Small intestine (tissue), 7 donors: ENCODE data around the gene SMARCD2. TPM values are rescaled to one million over a fixed set of nuclear protein-coding genes. Genes with fewer than 3 reads are reported as not detected.
"Not testable (repeated sequence)": the region's sequence is repeated elsewhere in the genome, so short reads cannot be mapped to it uniquely, and the experiment has no call there.

Experiments used
- DNase-seq, 2 donors: peaks; one replicate each; pipeline versions ENCODE4 v3.0.0 to v3.0.0-alpha.2; 2013
- FAIRE-seq: peaks from 2 replicates; lab custom pipeline; 2012; peaks lifted over from hg19 to GRCh38; lab: Jason Lieb, UNC
- H3K27ac ChIP-seq, 3 donors: one replicate each; pipeline ENCODE4 v1.5.1; 2013; ENCODE audit warnings: low read length in 2 of 3, mild to moderate bottlenecking in 2 of 3, control low read depth in 1 of 3, inconsistent platforms in 1 of 3, low read depth in 1 of 3, moderate library complexity in 1 of 3
- H3K27me3 ChIP-seq, 3 donors: one replicate each; pipeline ENCODE4 v1.6.1; 2013; ENCODE audit warnings: low read length in 3 of 3, inconsistent platforms in 1 of 3; ENCODE audit not compliant: control insufficient read depth in 3 of 3, insufficient read depth in 3 of 3
- H3K36me3 ChIP-seq, 3 donors: one replicate each; pipeline ENCODE4 v1.6.1; 2013; ENCODE audit warnings: low read length in 3 of 3, inconsistent platforms in 1 of 3, low read depth in 1 of 3, mild to moderate bottlenecking in 1 of 3, moderate library complexity in 1 of 3; ENCODE audit not compliant: control insufficient read depth in 3 of 3, insufficient read depth in 2 of 3
- H3K4me1 ChIP-seq, 3 donors: one replicate each; pipeline ENCODE4 v1.6.1; 2013; ENCODE audit warnings: low read length in 2 of 3, inconsistent platforms in 1 of 3, low read depth in 1 of 3, mild to moderate bottlenecking in 1 of 3, moderate library complexity in 1 of 3; ENCODE audit not compliant: control insufficient read depth in 3 of 3, insufficient read depth in 2 of 3
- H3K4me3 ChIP-seq, 3 donors: one replicate each; pipeline ENCODE4 v1.5.1; 2013; ENCODE audit warnings: low read length in 3 of 3, control low read depth in 1 of 3, inconsistent platforms in 1 of 3, low read depth in 1 of 3, mild to moderate bottlenecking in 1 of 3, moderate library complexity in 1 of 3
- H3K9me3 ChIP-seq, 2 donors: one replicate each; pipeline ENCODE4 v1.6.1; 2013; ENCODE audit warnings: low read depth in 1 of 2, low read length in 1 of 2; ENCODE audit not compliant: control insufficient read depth in 2 of 2, insufficient read depth in 1 of 2
- WGBS, 3 donors: extraction: QIAGEN DNeasy Blood & Tissue Kit; methylation state at CpG; one replicate each; pipeline ENCODE4 v1.1.7; 2013; 5-methylcytosine and 5-hydroxymethylcytosine counted together
- polyA plus RNA-seq, 4 donors: library from polyadenylated mRNA; stranded (reverse) in 3 of 4; unstranded in 1 of 4; fragments of 200-250 nt in 3 of 4; fragments of 120-200 nt in 1 of 4; gene quantifications; one replicate each; pipeline versions ENCODE4 v1.2.1 to v1.2.3, GENCODE V29; 2013
- donor health status: healthy with polysubstance abuse.
- donor health status: control.
- donor health status: control.
- donor health status: Bipolar disorder and iron deficiency.
- donor health status: healthy.

Gene SMARCD2
- polyA plus RNA-seq, 4 donors: 44.0 to 95.3 (median 60.8) TPM

- Histone ChIP-seq H3K4me3 (no peak overlapping the region), H3K36me3 (no peaks in the 10 kb centered on the region), H3K27me3 (peaks cover 0 to 8% (median 0%) of the 10 kb centered on the region in 3 donors), H3K9me3 (no peaks in the 10 kb centered on the region), H3K27ac (no peak overlapping the region), H3K4me1 (no peaks in the 10 kb centered on the region)
- WGBS, 3 donors: 61 to 83% (median 72%) methylated on average over 3 of the region's 3 CpGs
- no peak for FAIRE-seq
- no peak for DNase-seq
Observed at GRCh38 chr17:63859257-63859656, 16.8 kb upstream of the SMARCD2 start.

- FAIRE-seq, H3K36me3 ChIP-seq: not testable (repeated sequence)
- 71 to 86% (median 72%) methylated on average over 8 of the region's 8 CpGs for WGBS, 3 donors
Observed at GRCh38 chr17:63856425-63856824, 13.9 kb upstream of the SMARCD2 start.

GRCh38 chr17:63855185-63855584 is 12.7 kb upstream of the SMARCD2 start:
- Histone ChIP-seq H3K4me1 (no peaks in the 10 kb centered on the region), H3K36me3 (no peaks in the 10 kb centered on the region), H3K27me3 (peaks cover 0 to 6% (median 0%) of the 10 kb centered on the region in 3 donors), H3K27ac (no peak overlapping the region), H3K9me3 (no peaks in the 10 kb centered on the region), H3K4me3 (no peak overlapping the region)
- DNase-seq: no peak
- FAIRE-seq: no peak
- 84 to 91% (median 85%) methylated on average over 8 of the region's 8 CpGs for WGBS, 3 donors

More at GRCh38 chr17:63856425-63856824, 13.9 kb upstream of the SMARCD2 start:
- not testable (repeated sequence) for H3K4me3 ChIP-seq, H3K4me1 ChIP-seq, H3K27me3 ChIP-seq, DNase-seq, H3K9me3 ChIP-seq, H3K27ac ChIP-seq

- FAIRE-seq (no peak), DNase-seq (no peak)
- 55 to 75% (median 62%) methylated on average over 5 of the region's 5 CpGs for WGBS, 3 donors
- Histone ChIP-seq H3K27me3 (peaks cover 0 to under 1% (median 0%) of the 10 kb centered on the region in 3 donors), H3K36me3 (no peaks in the 10 kb centered on the region), H3K27ac (no peak overlapping the region), H3K9me3 (no peaks in the 10 kb centered on the region), H3K4me1 (no peaks in the 10 kb centered on the region), H3K4me3 (no peak overlapping the region)
Observed at GRCh38 chr17:63854709-63855108, 12.2 kb upstream of the SMARCD2 start.

GRCh38 chr17:63853260-63853659 is 10.8 kb upstream of the SMARCD2 start:
- DNase-seq (no peak), FAIRE-seq (no peak)
- Histone ChIP-seq H3K4me3 (no peak overlapping the region), H3K36me3 (no peaks in the 10 kb centered on the region), H3K4me1 (peaks cover 0 to 4% (median 0%) of the 10 kb centered on the region in 3 donors), H3K9me3 (peaks cover 0 to 9% of the 10 kb centered on the region in 2 donors), H3K27ac (no peak overlapping the region), H3K27me3 (no peaks in the 10 kb centered on the region)
- WGBS, 3 donors: 91 to 94% (median 93%) methylated on average over 2 of the region's 2 CpGs

DNA sequence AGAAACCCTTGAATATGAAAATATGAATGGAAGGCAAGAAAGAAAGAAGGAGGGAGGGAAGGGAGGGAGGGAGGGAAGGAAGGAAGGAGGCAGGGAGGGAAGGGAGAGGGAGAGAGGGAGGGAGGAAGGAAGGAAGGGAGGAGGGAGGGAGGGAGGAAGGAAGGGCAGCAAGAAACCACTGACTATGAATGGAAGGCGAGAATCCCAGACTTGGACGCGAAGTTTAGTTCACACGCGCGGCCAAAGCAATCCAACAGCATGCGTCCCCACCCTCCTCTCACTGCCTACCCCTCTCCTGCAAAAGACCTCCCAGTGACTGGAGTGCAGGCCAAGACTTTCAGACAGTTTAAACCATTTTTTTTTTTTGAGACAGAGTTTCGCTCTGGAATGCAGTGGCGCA is 7.9 kb upstream of the SMARCD2 start:
- WGBS, 3 donors: 66 to 91% (median 88%) methylated on average over 9 of the region's 9 CpGs
- Histone ChIP-seq H3K4me1 (peaks cover 0 to 4% (median 0%) of the 10 kb centered on the region in 3 donors), H3K9me3 (peaks cover 0 to 11% of the 10 kb centered on the region in 2 donors), H3K27ac (no peak overlapping the region), H3K4me3 (no peak overlapping the region), H3K27me3 (no peaks in the 10 kb centered on the region), H3K36me3 (no peaks in the 10 kb centered on the region)
- no peak for FAIRE-seq
- no peak for DNase-seq

GRCh38 chr17:63848834-63849689 is 6.6 kb upstream of the SMARCD2 start:
- Histone ChIP-seq H3K36me3 (no peaks in the 10 kb centered on the region), H3K4me3 (peak overlapping the region in 1 of 3 donors; percentile 35), H3K27ac (peak overlapping the region in 1 of 3 donors; percentile 64), H3K4me1 (peaks cover 0 to 4% (median 0%) of the 10 kb centered on the region in 3 donors), H3K9me3 (peaks cover 0 to 11% of the 10 kb centered on the region in 2 donors), H3K27me3 (no peaks in the 10 kb centered on the region)
- 17 to 24% (median 18%) methylated on average over 82 of the region's 82 CpGs for WGBS, 3 donors
- FAIRE-seq: no peak
- DNase-seq: peak; percentile 93 to 95

DNA sequence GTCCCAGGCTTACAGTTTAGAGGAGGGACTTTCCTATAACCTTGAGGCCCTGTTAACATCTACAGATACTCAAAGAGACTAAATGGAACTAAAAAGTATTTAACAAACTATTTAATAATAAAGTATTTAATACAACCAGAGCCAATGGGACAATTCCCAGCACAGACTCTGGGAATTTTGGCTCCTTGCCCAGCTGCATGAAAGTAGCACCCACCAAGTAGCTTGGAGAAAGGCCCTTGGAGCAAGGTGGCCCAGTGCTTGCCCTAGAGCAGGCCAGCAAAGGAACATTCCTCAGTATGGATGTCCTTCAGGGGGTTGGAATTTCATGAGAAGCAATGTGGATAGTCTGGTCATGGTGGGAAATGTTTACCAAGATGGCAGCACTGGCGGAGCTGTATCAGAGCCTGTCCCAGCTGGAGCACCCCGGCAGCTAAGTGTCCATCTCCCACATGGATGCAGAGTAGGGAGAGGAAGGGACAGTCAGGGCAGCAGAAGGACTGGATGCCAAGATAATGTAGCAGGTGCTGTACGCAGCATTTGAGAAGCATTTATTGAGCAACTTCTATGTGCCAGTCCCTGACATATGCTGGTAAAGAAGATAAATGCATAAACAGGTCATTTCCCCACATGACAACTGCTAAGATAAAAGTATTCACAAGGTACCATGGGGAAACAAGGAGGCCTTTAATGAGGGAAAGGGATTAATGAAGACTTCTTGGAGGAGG is 5.2 kb upstream of the SMARCD2 start:
- Histone ChIP-seq H3K27me3 (no peaks in the 10 kb centered on the region), H3K4me3 (no peak overlapping the region), H3K27ac (no peak overlapping the region), H3K36me3 (no peaks in the 10 kb centered on the region), H3K4me1 (peaks cover 0 to 10% (median 0%) of the 10 kb centered on the region in 3 donors), H3K9me3 (peaks cover 0 to 11% of the 10 kb centered on the region in 2 donors)
- DNase-seq (no peak), FAIRE-seq (no peak)
- 81 to 98% (median 87%) methylated on average over 3 of the region's 3 CpGs for WGBS, 3 donors
